Type B pancreatic cell (in vitro differentiated cells): ENCODE data around the gene HHAT. TPM values are rescaled to one million over a fixed set of nuclear protein-coding genes. Genes with fewer than 3 reads are reported as not detected.

Experiments used
- DNase-seq: peaks from one replicate; pipeline ENCODE4 v3.0.0; 2021; ENCODE audit warnings: mixed read lengths; ENCODE audit not compliant: unreplicated experiment; ENCODE audit errors: extremely low spot score
- H3K27ac Mint-ChIP-seq: 2 replicates; pipeline ENCODE4 v1.8.0; 2021; ENCODE audit warnings: mild to moderate bottlenecking, mixed read lengths
- H3K27me3 Mint-ChIP-seq: 2 replicates; pipeline ENCODE4 v1.8.0; 2021; ENCODE audit warnings: mixed read lengths
- H3K36me3 Mint-ChIP-seq: 2 replicates; pipeline ENCODE4 v1.8.0; 2021; ENCODE audit warnings: mixed read lengths
- H3K4me1 Mint-ChIP-seq: one replicate; pipeline ENCODE4 v1.8.0; 2021; ENCODE audit warnings: mixed read lengths; ENCODE audit not compliant: unreplicated experiment
- H3K4me3 Mint-ChIP-seq: 2 replicates; pipeline ENCODE4 v1.8.0; 2021; ENCODE audit warnings: mild to moderate bottlenecking, mixed read lengths
- H3K9me3 Mint-ChIP-seq: 2 replicates; pipeline ENCODE4 v1.8.0; 2021; ENCODE audit warnings: mixed read lengths
- total RNA-seq: library from RNA; stranded (reverse); gene quantifications from 2 replicates; pipeline ENCODE4 v1.2.1, GENCODE V29; 2021; ENCODE audit warnings: low replicate concordance
- TF ChIP-seq, protein P1 (sequence below): fragments of 200-600 bp; sonication (generic); conservative IDR thresholded peaks from 2 replicates; pipeline ENCODE4 v1.5.0; 2021; ENCODE audit warnings: antibody characterized with exemption, mild to moderate bottlenecking

Gene HHAT
- total RNA-seq, 1 donor from 2014 or later: 9.0 TPM

DNA sequence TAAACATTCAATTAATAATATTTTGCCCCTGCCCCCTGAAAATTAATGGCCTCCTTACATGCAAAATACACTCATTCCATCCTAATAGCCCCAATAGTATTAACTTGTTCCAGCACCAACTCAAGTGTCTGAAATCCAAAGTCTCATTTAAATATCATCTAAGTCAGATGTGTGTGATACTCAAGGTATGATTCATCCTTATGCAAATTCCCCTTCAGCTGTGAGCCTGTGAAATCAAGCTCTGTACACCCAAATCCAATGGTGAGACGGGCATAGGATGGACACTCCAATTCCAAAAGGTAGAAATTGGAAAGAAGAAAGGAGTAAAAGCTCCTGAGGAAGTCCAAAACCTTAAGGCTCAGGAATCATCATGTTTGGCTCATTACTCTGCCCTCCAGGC lies 83.5 kb downstream of the HHAT start:
- no peak for DNase-seq
- Mint-ChIP-seq H3K27ac (no peak overlapping the region), H3K36me3 (peaks cover 10% of the 10 kb centered on the region), H3K27me3 (no peaks in the 10 kb centered on the region), H3K4me3 (no peak overlapping the region), H3K9me3 (peaks cover 9% of the 10 kb centered on the region), H3K4me1 (peaks cover 3% of the 10 kb centered on the region)
- TF ChIP-seq, protein P1, sequence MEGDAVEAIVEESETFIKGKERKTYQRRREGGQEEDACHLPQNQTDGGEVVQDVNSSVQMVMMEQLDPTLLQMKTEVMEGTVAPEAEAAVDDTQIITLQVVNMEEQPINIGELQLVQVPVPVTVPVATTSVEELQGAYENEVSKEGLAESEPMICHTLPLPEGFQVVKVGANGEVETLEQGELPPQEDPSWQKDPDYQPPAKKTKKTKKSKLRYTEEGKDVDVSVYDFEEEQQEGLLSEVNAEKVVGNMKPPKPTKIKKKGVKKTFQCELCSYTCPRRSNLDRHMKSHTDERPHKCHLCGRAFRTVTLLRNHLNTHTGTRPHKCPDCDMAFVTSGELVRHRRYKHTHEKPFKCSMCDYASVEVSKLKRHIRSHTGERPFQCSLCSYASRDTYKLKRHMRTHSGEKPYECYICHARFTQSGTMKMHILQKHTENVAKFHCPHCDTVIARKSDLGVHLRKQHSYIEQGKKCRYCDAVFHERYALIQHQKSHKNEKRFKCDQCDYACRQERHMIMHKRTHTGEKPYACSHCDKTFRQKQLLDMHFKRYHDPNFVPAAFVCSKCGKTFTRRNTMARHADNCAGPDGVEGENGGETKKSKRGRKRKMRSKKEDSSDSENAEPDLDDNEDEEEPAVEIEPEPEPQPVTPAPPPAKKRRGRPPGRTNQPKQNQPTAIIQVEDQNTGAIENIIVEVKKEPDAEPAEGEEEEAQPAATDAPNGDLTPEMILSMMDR: no peak

- peaks cover 9% of the 10 kb centered on the region for H3K9me3 Mint-ChIP-seq
- no peak for DNase-seq
- TF ChIP-seq, protein P1: no peak
- H3K36me3 Mint-ChIP-seq: peaks cover 10% of the 10 kb centered on the region
- no peaks in the 10 kb centered on the region for H3K27me3 Mint-ChIP-seq
- no peak overlapping the region for H3K4me3 Mint-ChIP-seq
- no peak overlapping the region for H3K27ac Mint-ChIP-seq
- H3K4me1 Mint-ChIP-seq: no peaks in the 10 kb centered on the region
These were observed 85.2 kb downstream of the HHAT start for GRCh38 chr1:210413951-210414350.

DNA sequence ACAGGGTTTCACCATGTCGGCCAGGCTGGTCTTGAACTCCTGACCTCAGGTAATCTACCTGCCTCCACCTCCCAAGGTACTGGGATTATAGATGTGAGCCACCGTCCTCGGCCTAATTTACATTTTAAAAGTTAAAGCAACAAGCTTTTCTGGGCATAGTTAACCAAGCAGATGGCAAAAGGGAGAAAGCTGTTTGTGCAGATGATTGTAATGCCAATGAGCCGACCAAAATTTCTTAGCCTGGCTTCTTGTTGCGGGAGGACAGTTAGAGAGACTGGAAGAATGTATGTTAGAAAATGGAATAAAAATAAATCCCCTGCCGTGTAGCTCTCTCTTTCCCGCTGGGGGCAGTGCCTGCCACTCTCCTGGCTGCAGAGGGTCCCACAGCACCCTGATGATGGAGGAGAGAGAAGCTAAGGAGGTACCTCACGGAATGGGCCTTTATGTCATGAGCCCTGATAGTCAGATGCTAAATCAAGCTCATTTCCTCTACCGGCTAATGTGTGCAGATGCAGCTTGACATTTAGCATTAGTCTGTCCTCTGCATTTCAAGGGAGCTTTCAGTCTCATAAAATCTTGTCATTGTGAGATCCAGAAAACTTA lies 87.2 kb downstream of the HHAT start:
- Mint-ChIP-seq H3K27ac (no peak overlapping the region), H3K27me3 (no peaks in the 10 kb centered on the region), H3K4me1 (peaks cover 6% of the 10 kb centered on the region), H3K36me3 (peaks cover 10% of the 10 kb centered on the region), H3K4me3 (no peak overlapping the region), H3K9me3 (peaks cover 9% of the 10 kb centered on the region)
- DNase-seq: no peak
- TF ChIP-seq, protein P1: peak; percentile 37

DNA sequence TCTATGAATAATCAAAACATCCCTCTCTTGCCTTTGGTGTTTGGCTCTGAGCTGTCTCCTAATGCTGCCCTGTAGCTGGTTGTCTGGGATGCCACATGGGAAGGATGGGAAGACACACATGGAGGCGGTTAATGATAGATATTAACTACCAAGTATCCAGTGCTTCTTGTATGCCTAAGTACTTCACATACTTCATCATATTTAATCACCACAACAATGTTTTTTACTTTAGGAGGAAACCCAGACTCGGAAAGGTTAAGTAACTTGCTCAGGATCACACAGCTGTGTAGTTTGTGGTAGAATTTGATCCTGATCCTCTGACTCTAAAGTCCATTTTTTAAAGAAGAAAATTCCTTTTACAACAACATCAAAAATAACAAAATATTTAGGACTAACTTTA lies 88.0 kb downstream of the HHAT start:
- H3K4me3 Mint-ChIP-seq: no peak overlapping the region
- H3K27ac Mint-ChIP-seq: no peak overlapping the region
- H3K9me3 Mint-ChIP-seq: peaks cover 9% of the 10 kb centered on the region
- TF ChIP-seq, protein P1: no peak
- peaks cover 10% of the 10 kb centered on the region for H3K36me3 Mint-ChIP-seq
- peaks cover 6% of the 10 kb centered on the region for H3K4me1 Mint-ChIP-seq
- no peaks in the 10 kb centered on the region for H3K27me3 Mint-ChIP-seq
- DNase-seq: no peak

DNA sequence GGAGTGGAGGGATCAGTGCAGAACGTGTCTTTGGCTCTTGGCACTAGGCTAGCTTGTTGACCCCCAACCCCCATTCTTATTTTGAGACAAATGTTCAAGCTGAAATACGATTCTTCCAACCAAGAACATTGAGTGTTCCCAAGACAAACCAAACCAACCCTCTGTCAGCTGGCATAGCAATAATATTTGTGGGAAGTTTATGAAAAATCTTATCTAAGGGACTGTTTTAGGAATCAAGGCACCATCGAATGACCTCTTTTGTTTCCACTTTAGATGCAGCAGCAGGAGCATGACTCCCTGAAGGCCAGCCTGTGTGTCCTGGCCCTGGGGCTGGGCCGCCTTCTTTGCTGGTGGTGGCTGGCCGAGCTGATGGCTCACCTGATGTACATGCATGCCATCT lies 89.2 kb downstream of the HHAT start:
- Mint-ChIP-seq H3K4me3 (no peak overlapping the region), H3K36me3 (peaks cover 11% of the 10 kb centered on the region), H3K27me3 (no peaks in the 10 kb centered on the region), H3K27ac (no peak overlapping the region), H3K4me1 (peaks cover 6% of the 10 kb centered on the region), H3K9me3 (peaks cover 9% of the 10 kb centered on the region)
- no peak for DNase-seq
- TF ChIP-seq, protein P1: no peak
